NCI-H187 (cell line): ENCODE data around the gene MRGPRF.

Experiments used
- DNase-seq, 2 experiments: peaks; one replicate each; lab custom pipeline; 2025; lab: John Stamatoyannopoulos, UW

MRGPRF gene

GRCh38 chr11:69022260-69022659 is 9.2 kb upstream of the MRGPRF start:
- no peak for DNase-seq

DNA sequence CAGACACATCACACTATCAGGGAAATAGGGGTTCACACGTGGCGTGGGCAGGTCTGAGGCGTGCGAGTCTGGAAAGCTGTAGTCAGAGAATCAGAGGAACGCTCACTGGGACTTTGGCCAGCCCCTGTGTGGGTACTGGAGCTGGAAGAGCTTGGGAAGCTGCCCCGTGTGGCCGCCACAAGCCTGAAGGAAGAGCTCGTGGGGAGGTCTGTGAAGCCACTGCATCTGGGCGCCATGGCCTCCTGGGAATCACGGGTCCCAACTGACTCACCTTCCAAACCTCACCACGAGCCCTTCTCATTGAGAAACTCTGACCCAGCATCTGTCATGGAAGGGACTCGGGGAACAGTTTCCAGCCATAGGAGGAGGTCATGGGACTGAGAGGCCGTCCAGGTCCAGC is 5.9 kb upstream of the MRGPRF start:
- DNase-seq = no peak

- DNase-seq = no peak
Observed at GRCh38 chr11:69017951-69018350, 4.9 kb upstream of the MRGPRF start.

GRCh38 chr11:69014898-69015549 is 2.0 kb upstream of the MRGPRF start:
- no peak for DNase-seq

GRCh38 chr11:69014084-69014851 is 1.2 kb upstream of the MRGPRF start:
- DNase-seq = no peak

- DNase-seq = no peak
Observed at GRCh38 chr11:69012092-69013008, 696 bp downstream of the MRGPRF start.

DNA sequence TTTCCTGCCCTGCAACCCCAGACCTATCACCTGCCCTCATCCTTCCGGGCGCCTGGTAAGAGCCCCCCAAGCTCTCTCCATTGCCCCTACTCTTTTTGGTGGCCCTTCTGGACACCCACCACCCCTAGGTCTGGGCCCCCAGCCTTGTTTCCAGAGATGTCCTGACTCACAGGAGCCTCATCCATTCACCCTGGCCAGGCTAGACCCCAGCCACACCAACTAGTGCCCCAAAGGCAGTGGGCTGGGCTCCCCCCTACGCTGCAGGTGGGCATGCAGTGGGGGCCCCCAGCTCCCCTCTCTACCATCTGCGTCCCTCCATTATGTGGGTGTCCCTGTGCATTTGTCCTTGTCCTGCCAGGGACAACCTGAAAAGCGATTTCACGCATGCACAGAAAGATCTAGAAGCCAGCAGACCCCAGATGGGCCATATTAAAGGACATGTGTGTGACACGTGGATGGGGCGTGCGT is 1.4 kb downstream of the MRGPRF start:
- DNase-seq = no peak

DNA sequence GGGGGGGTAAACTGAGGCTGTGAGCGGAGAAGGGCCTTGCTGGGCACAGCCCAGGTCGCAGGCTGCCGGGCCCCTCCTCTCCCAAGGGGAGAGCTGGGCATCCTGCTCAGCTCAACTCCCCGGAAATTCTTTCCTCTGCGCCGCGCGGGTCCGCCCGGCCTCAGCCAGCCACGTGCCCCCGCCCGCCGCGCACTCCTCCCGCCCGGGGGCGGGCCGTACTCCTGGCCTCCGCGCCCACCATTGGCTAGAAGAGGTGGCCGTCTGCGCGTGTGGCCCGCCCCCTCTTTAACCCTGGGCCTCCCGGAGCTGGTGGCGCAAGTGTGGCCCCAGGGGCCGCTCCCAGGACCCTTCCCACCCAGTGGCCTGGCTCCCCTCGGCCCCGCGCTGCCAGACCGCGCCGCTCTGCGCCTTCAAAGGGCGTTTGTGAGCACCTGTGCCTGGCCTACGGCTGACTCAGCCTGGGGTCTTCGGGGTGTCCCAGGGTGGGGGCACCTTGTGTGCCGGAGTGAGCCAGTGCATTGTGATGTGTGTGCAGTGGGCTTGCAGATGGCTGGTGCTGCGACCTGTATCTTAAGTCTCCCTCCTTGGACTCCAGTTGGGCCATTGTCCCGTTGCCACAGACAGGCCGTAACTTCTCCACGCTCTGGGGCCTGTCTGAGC is 2.0 kb downstream of the MRGPRF start:
- DNase-seq = no peak

GRCh38 chr11:69010361-69010891 is 2.6 kb downstream of the MRGPRF start:
- no peak for DNase-seq

GRCh38 chr11:69009441-69010211 is 3.4 kb downstream of the MRGPRF start:
- DNase-seq = no peak

GRCh38 chr11:69008737-69009440 is 4.2 kb downstream of the MRGPRF start:
- no peak for DNase-seq

- DNase-seq = no peak
Observed at GRCh38 chr11:69007975-69008381, 5.1 kb downstream of the MRGPRF start.

DNA sequence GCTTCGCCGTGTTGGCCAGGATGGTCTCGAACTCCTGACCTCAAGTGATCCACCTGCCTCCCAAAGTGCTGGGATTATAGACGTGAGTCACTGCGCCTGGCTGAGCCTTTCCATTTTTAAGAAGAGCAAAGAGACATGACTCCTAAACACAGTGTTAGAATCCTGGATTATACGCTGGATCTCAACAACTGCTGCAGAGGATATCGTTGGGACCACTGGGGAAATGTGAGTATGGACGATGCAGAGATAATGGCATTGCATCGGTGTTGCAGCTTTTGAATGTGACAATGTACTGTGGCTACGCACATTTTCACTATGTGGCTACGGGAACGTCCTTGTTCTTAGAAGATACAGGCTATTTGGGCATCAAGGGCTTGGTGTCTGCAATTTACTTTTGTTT is 6.2 kb downstream of the MRGPRF start:
- no peak for DNase-seq

DNA sequence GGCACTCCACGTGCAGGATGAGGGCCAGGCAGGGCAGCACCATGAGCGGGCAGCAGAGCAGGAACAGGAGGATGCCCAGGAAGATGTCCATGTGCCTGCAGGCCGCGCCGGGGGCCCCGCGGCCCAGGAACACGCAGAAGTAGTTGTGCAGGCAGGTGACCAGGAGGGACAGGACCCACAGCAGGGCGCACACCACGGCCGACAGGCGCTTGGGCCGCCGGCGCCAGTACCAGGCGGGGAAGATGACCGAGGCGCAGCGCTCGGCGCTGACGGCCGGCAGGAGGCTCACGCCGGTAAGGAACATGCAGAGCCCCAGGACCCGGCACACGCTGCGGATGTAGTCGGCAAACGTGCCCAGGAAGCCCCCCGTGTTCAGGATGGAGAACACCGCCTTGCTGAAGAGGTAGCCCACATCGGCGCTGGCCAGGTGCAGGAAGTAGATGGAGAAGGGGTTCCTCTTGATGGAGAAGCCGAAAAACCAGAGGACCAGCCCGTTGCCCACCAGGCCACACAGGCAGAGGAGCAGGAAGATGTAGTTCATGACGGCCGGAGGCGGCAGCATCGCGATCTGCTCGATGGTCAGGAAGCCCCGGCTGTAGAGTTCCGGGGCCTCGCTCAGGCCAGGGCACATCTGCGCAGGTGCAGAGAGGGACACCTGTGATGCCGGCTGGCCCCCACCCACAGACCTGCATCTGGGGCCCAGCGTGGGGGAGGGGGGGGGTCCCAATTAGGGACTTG is 7.2 kb downstream of the MRGPRF start:
- DNase-seq = no peak

- no peak for DNase-seq
Observed at GRCh38 chr11:69005183-69005630, 7.8 kb downstream of the MRGPRF start.

- DNase-seq = no peak
Observed at GRCh38 chr11:69004411-69005182, 8.4 kb downstream of the MRGPRF start.

DNA sequence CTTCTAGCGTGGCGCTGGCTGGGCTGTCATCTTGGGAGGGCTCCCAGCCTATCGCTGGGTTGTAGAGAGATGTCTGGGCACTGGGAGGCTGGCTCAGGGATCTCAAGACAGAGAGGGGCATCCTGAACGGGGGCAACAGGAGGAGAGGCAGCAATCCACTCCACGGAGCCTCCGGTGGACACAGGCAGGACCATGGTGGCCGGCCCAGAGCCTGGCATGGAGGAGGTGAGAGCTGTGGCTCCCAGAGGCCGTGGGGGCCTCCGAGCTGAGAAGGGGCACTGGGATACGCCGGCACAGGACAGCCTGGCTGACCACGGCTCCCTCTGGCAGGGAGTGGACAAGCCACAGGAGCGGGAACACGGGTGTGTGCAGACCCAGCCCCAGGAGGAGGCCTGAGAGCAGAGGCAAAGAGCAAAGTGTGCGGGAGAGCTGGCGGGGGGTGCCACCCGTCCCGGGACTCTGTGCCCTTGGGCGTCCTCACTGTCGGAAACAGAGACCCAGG is 9.1 kb downstream of the MRGPRF start:
- no peak for DNase-seq

DNA sequence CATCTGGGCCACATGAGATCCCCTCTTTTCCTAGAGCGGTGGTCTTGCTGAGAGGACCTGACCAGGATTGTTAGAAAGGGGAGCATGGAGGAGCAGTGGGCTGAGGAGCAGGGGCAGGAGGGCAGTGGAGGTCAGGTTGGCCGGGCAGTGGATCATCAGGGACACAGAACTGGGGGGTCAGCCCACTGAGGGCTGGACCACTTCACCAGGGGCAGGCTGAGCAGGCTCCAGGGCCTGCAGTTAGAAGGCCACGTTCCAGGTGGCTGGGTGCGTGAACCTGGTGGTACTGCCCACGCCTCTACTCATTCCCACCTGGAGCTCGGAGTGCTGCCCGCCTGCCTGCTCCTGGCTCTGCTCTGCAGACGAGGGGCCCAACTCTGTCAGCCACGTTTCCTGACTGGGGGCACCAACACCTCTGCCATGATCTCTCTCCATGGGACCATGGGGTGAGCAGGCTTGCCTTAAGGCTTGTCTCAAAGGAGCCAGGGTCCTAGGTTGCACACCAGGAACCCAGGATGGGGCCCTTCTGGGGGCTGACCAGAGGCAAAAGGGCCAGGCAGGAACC is 9.7 kb downstream of the MRGPRF start:
- DNase-seq = no peak
